Neuronal stem cell (in vitro differentiated cells): Measurements from ENCODE around the gene KLK14.

Source experiments
- DNase-seq: peaks from one replicate; pipeline ENCODE4 v3.0.0-alpha.2; 2013; ENCODE audit warnings: low spot score
- H2AFZ ChIP-seq: one replicate; pipeline ENCODE4 v1.6.1; 2013; ENCODE audit warnings: mild to moderate bottlenecking, low read length, inconsistent platforms
- H2AK5ac ChIP-seq: 2 replicates; pipeline ENCODE4 v1.6.1; 2013; ENCODE audit warnings: low read depth, mild to moderate bottlenecking, inconsistent platforms, low read length, moderate library complexity, mixed read lengths
- H2BK120ac ChIP-seq: 2 replicates; pipeline ENCODE4 v1.6.1; 2013; ENCODE audit warnings: low read depth, mild to moderate bottlenecking, inconsistent platforms, low read length, moderate library complexity, mixed read lengths
- H2BK12ac ChIP-seq: one replicate; pipeline ENCODE4 v1.6.1; 2013; ENCODE audit warnings: low read length, inconsistent platforms
- H2BK15ac ChIP-seq: 2 replicates; pipeline ENCODE4 v1.6.1; 2013; ENCODE audit warnings: mild to moderate bottlenecking, low read length, inconsistent platforms, mixed read lengths
- H2BK5ac ChIP-seq: one replicate; pipeline ENCODE4 v1.6.1; 2013; ENCODE audit warnings: inconsistent platforms, mild to moderate bottlenecking, low read length, moderate library complexity
- H3K14ac ChIP-seq: one replicate; pipeline ENCODE4 v1.6.1; 2013; ENCODE audit warnings: low read length, inconsistent platforms
- H3K18ac ChIP-seq: 2 replicates; pipeline ENCODE4 v1.6.1; 2013; ENCODE audit warnings: low read length, inconsistent platforms
- H3K23ac ChIP-seq: 2 replicates; pipeline ENCODE4 v1.6.1; 2013; ENCODE audit warnings: low read depth, mild to moderate bottlenecking, mixed read lengths, low read length, inconsistent platforms; ENCODE audit not compliant: poor library complexity
- H3K27ac ChIP-seq: replicated peaks from 3 replicates; pipeline ENCODE4 v1.5.1; 2013; ENCODE audit warnings: low read length, inconsistent platforms
- H3K27me3 ChIP-seq, 3 experiments: 2 replicates each; pipeline ENCODE4 v1.6.1; 2013; ENCODE audit warnings: low read length in 3 of 3, mild to moderate bottlenecking in 2 of 3, inconsistent platforms in 1 of 3, low read depth in 1 of 3, mixed read lengths in 1 of 3, moderate library complexity in 1 of 3; ENCODE audit not compliant: control insufficient read depth in 3 of 3, insufficient read depth in 3 of 3
- H3K36me3 ChIP-seq, 2 donors: replicated peaks in 1 of 2; 2 replicates each; pipeline ENCODE4 v1.6.1; 2013; ENCODE audit warnings: low read length in 2 of 2; ENCODE audit not compliant: control insufficient read depth in 2 of 2, insufficient read depth in 2 of 2
- H3K4ac ChIP-seq: 2 replicates; pipeline ENCODE4 v1.6.1; 2013; ENCODE audit warnings: inconsistent platforms, mild to moderate bottlenecking, low read length, moderate library complexity
- H3K4me1 ChIP-seq, 2 donors: 1 replicate in 1 of 2; 2 replicates in 1 of 2; pipeline ENCODE4 v1.6.1; 2013; ENCODE audit warnings: low read length in 2 of 2, low read depth in 1 of 2; ENCODE audit not compliant: control insufficient read depth in 2 of 2, insufficient read depth in 1 of 2
- H3K4me2 ChIP-seq: one replicate; pipeline ENCODE4 v1.6.1; 2013; ENCODE audit warnings: mild to moderate bottlenecking, low read length, inconsistent platforms; ENCODE audit not compliant: insufficient read depth, poor library complexity, severe bottlenecking
- H3K4me3 ChIP-seq, 2 donors: 2 replicates each; pipeline ENCODE4 v1.5.1; 2013; ENCODE audit warnings: low read length in 2 of 2, mild to moderate bottlenecking in 2 of 2, inconsistent platforms in 1 of 2, moderate library complexity in 1 of 2
- H3K79me1 ChIP-seq: one replicate; pipeline ENCODE4 v1.6.1; 2013; ENCODE audit warnings: low read depth, mild to moderate bottlenecking, inconsistent platforms, low read length, moderate library complexity
- H3K9ac ChIP-seq: one replicate; pipeline ENCODE4 v1.6.1; 2013; ENCODE audit warnings: mild to moderate bottlenecking, low read depth, low read length, inconsistent platforms; ENCODE audit not compliant: poor library complexity
- H3K9me3 ChIP-seq, 2 donors: replicated peaks in 1 of 2; 2 replicates each; pipeline versions ENCODE3 to v1.6.1; 2013; ENCODE audit warnings: low read length in 2 of 2, mild to moderate bottlenecking in 2 of 2, inconsistent platforms in 1 of 2, low read depth in 1 of 2, mixed read lengths in 1 of 2, moderate library complexity in 1 of 2; ENCODE audit not compliant: control insufficient read depth in 2 of 2, insufficient read depth in 1 of 2
- H4K8ac ChIP-seq: one replicate; pipeline ENCODE4 v1.6.1; 2013; ENCODE audit warnings: low read depth, mild to moderate bottlenecking, inconsistent platforms, low read length, moderate library complexity
- H4K91ac ChIP-seq: one replicate; pipeline ENCODE4 v1.6.1; 2013; ENCODE audit warnings: low read length, low read depth, mild to moderate bottlenecking, inconsistent platforms; ENCODE audit not compliant: poor library complexity
- WGBS, 2 donors: extraction: QIAGEN DNeasy Blood & Tissue Kit; methylation state at CpG; one replicate each; pipeline ENCODE4 v1.1.7; 2013; ENCODE audit warnings: missing lambda C conversion rate in 2 of 2, mixed read lengths in 1 of 2; ENCODE audit not compliant: insufficient read length in 2 of 2, insufficient replicate concordance in 1 of 2; ENCODE audit errors: extremely low coverage in 2 of 2; 5-methylcytosine and 5-hydroxymethylcytosine counted together

Gene KLK14

GRCh38 chr19:51124216-51124615 is 41.5 kb upstream of the KLK14 start:
- Histone ChIP-seq H3K23ac (peak overlapping the region; percentile 63), H2AK5ac (no peak overlapping the region), H2BK15ac (peak overlapping the region; percentile 49), H2BK5ac (no peak overlapping the region), H3K9ac (no peak overlapping the region), H2BK120ac (peak overlapping the region; percentile 81), H3K4ac (peak overlapping the region; percentile 53), H2BK12ac (no peak overlapping the region), H4K91ac (no peak overlapping the region), H3K14ac (no peak overlapping the region), H3K9me3 (no peaks in the 10 kb centered on the region), H3K4me2 (no peak overlapping the region), H4K8ac (no peak overlapping the region), H3K36me3 (no peaks in the 10 kb centered on the region), H3K27ac (no peak overlapping the region), H2AFZ (no peak overlapping the region), H3K4me3 (no peak overlapping the region), H3K4me1 (peaks cover 0 to 2% of the 10 kb centered on the region in 2 donors), H3K79me1 (no peaks in the 10 kb centered on the region), H3K27me3 (peaks cover 0 to 15% (median 0%) of the 10 kb centered on the region in 3 experiments), H3K18ac (no peak overlapping the region)
- WGBS, 2 donors, result no CpG with 5 or more reads among the region's 9 CpGs
- DNase-seq, result no peak

- no peak overlapping the region for H2BK120ac ChIP-seq
- no peak overlapping the region for H3K4me2 ChIP-seq
- H2AK5ac ChIP-seq, result no peak overlapping the region
- H3K9ac ChIP-seq, result peak overlapping the region; percentile 38
- no peak overlapping the region for H3K14ac ChIP-seq
- no peak overlapping the region for H2BK5ac ChIP-seq
- WGBS, 2 donors, result no CpG with 5 or more reads among the region's 9 CpGs
- H2AFZ ChIP-seq, result peak overlapping the region; percentile 53
- H3K27ac ChIP-seq, result no peak overlapping the region
- H3K4me1 ChIP-seq, result peaks cover 0 to 3% of the 10 kb centered on the region in 2 donors
- H3K36me3 ChIP-seq, result no peaks in the 10 kb centered on the region
- no peaks in the 10 kb centered on the region for H3K9me3 ChIP-seq
- H2BK12ac ChIP-seq, result no peak overlapping the region
- H3K4me3 ChIP-seq, result no peak overlapping the region
- no peak overlapping the region for H3K23ac ChIP-seq
- no peak overlapping the region for H2BK15ac ChIP-seq
- no peak overlapping the region for H3K18ac ChIP-seq
- no peak for DNase-seq
- H3K4ac ChIP-seq, result no peak overlapping the region
- H4K91ac ChIP-seq, result no peak overlapping the region
- no peak overlapping the region for H4K8ac ChIP-seq
- H3K79me1 ChIP-seq, result no peaks in the 10 kb centered on the region
- peaks cover 0 to 18% (median 0%) of the 10 kb centered on the region in 3 experiments for H3K27me3 ChIP-seq
These were observed 41.1 kb upstream of the KLK14 start for GRCh38 chr19:51123802-51124201.

GRCh38 chr19:51123381-51123800 is 40.7 kb upstream of the KLK14 start:
- Histone ChIP-seq H3K36me3 (no peaks in the 10 kb centered on the region), H3K4ac (no peak overlapping the region), H3K4me3 (no peak overlapping the region), H2AK5ac (no peak overlapping the region), H2BK5ac (no peak overlapping the region), H4K91ac (no peak overlapping the region), H3K4me2 (no peak overlapping the region), H2AFZ (peak overlapping the region; percentile 53), H2BK15ac (no peak overlapping the region), H3K9me3 (no peaks in the 10 kb centered on the region), H3K27ac (no peak overlapping the region), H3K9ac (no peak overlapping the region), H3K23ac (no peak overlapping the region), H3K18ac (no peak overlapping the region), H2BK120ac (no peak overlapping the region), H4K8ac (no peak overlapping the region), H3K79me1 (no peaks in the 10 kb centered on the region), H3K27me3 (peaks cover 0 to 13% (median 0%) of the 10 kb centered on the region in 3 experiments), H3K4me1 (peaks cover 0 to 3% of the 10 kb centered on the region in 2 donors), H2BK12ac (no peak overlapping the region), H3K14ac (no peak overlapping the region)
- no CpG with 5 or more reads among the region's 6 CpGs for WGBS, 2 donors
- no peak for DNase-seq

- no peak overlapping the region for H3K18ac ChIP-seq
- no peak overlapping the region for H2BK12ac ChIP-seq
- H4K8ac ChIP-seq, result peak overlapping the region; percentile 33
- no peak overlapping the region for H2BK120ac ChIP-seq
- peak overlapping the region; percentile 52 for H2AK5ac ChIP-seq
- no peak overlapping the region for H3K9ac ChIP-seq
- H3K4me2 ChIP-seq, result no peak overlapping the region
- no peak for DNase-seq
- no peak overlapping the region for H3K4ac ChIP-seq
- H2BK15ac ChIP-seq, result no peak overlapping the region
- H3K23ac ChIP-seq, result peak overlapping the region; percentile 73
- no peak overlapping the region for H2AFZ ChIP-seq
- no peak overlapping the region for H4K91ac ChIP-seq
- peaks cover 0 to 11% (median 0%) of the 10 kb centered on the region in 3 experiments for H3K27me3 ChIP-seq
- H3K4me1 ChIP-seq, result peaks cover 0 to 3% of the 10 kb centered on the region in 2 donors
- no peak overlapping the region for H2BK5ac ChIP-seq
- no peak overlapping the region for H3K27ac ChIP-seq
- no peaks in the 10 kb centered on the region for H3K36me3 ChIP-seq
- peak overlapping the region; percentile 89 for H3K14ac ChIP-seq
- H3K9me3 ChIP-seq, result no peaks in the 10 kb centered on the region
- no CpG with 5 or more reads among the region's 22 CpGs for WGBS, 2 donors
- H3K4me3 ChIP-seq, result no peak overlapping the region
- no peaks in the 10 kb centered on the region for H3K79me1 ChIP-seq
These were observed 39.7 kb upstream of the KLK14 start for GRCh38 chr19:51122112-51122981.
